CD4-positive, alpha-beta T cell treated with Interferon alpha-2 for 1 hour (primary cell): Measurements from ENCODE around the gene MMP2.

Experiments
- DNase-seq, 2 donors: peaks; one replicate each; pipeline ENCODE4 v3.0.0-alpha.2; 2020 to 2022

Gene MMP2

DNA sequence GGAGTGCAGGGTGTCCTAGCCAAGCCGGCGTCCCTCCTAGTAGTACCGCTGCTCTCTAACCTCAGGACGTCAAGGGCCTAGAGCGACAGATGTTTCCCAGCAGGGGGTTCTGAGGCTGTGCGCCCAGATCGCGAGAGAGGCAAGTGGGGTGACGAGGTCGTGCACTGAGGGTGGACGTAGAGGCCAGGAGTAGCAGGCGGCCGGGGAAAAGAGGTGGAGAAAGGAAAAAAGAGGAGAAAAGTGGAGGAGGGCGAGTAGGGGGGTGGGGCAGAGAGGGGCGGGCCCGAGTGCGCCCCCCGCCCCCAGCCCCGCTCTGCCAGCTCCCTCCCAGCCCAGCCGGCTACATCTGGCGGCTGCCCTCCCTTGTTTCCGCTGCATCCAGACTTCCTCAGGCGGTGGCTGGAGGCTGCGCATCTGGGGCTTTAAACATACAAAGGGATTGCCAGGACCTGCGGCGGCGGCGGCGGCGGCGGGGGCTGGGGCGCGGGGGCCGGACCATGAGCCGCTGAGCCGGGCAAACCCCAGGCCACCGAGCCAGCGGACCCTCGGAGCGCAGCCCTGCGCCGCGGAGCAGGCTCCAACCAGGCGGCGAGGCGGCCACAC lies at the start of gene MMP2:
TSS of gene MMP2 (plus strand) at position 372 of the 603 bp plus-strand sequence. CDS start 282 bp downstream, outside the sequence.
- DNase-seq, result no peak

DNA sequence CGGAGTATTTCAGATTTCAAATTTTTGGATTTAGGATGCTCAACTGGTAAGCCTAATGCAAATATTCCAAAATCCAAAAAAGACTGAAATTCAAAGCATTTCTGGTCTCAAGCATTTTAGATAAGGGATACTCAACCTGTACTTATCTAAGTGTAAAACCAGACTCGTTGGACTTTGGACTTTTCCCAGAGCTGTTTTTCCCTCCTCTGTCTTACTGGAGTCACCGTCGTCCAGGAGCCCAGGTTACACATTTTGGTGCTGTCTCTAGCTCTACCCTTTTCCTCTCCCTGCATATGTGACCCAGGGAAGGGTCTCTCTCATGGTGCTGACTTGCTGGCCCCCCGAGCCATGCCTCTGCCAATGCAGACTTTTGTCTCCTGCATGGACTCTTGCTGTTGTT lies 46.0 kb upstream of the MMP2 start:
- DNase-seq, result no peak

DNA sequence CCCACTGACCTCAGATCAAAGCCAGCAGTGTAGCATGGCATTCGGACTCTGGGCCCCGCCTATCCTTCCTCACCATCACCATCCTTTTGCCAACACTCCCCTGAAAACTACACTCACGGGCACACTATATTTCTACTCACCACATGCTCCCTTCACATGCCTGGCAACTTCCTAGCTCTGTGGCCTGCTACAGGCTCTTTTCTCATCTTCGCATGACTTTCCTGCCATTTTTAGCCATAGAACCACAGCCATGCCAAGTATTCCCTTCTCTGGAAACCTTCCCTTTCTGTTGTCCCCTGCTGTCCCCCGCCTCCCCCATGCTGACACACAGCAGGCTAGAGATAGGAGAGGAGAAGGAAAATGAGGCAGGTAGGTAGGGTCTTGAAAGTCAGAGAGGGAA lies 45.5 kb upstream of the MMP2 start:
- DNase-seq, result no peak

DNA sequence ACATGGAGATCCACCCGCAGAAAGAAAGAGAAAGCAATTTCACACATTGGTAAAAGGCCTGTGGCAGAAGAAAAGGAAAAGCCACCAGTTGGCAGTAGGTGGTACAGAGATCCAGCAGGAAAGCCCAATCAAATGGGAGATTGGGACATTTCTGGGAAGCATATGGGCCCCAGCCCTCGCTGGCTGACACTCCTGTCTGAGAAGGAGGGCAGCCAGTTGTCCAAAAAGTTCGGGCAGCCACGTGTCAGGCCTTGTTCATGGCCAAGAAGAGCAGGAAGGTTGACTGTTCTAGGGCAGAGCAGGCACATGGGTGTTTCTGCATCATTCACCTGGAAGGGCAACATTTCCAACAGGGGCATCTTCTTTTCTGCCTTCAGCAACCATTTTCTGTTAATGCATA lies 45.0 kb upstream of the MMP2 start:
- DNase-seq, result no peak

DNA sequence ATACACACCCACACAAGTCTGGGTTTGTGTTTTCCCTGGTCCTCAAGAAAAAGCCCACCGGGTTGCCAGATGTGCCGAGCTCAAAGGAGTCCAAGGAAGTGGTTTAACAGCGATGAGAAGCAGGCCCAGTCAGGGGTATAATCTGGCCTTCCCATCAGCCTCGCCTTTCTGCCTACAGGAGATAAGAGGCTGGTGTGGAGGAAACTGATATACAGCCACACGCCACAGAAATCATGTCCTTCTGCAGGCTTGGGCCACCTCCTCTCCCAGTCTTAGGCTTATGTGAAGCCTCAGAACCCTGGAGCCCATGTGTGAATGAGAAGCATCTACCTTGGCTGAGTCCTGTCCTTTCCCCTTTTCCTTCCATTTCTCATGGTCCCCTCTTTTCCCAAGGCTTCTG lies 43.6 kb upstream of the MMP2 start:
- no peak for DNase-seq

DNA sequence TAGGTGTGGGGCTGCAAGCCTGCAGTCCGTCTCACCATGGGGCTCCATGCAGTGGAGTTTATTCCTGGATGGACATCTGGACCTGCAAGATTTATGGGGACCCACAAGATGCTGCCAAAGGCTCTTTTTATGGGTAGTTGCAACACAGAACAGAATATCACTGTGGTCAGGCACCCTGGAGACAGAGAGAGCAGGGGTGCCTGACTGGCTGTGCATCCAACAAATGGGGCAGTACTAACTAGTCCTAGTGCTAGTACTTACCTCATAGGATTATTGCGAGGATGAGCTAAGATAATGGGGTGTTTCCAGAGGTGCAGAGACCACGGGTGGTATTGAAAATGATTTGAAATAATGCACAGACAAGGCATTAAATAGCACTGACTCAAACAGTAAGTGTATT lies 42.4 kb upstream of the MMP2 start:
- DNase-seq, result no peak

DNA sequence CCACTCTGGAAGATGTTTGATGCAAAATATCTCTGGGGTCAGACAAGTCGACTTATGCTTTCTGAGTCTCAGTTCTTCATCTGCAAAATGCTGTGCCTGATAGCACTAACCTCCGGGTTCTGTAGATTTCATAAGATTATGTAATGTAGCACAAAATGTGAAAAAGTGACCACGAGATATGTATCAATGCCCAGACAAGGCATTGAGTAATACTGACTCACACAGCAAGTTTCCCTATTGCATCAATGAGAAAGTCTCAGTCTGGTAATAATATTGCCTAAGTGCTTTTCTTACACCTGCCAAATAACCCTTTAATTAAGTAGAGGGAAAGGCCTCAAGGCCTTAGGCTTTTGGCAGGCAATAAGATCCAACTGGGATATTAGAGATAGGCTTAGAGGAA lies 41.4 kb upstream of the MMP2 start:
- peak; percentile 2 to 20 for DNase-seq

DNA sequence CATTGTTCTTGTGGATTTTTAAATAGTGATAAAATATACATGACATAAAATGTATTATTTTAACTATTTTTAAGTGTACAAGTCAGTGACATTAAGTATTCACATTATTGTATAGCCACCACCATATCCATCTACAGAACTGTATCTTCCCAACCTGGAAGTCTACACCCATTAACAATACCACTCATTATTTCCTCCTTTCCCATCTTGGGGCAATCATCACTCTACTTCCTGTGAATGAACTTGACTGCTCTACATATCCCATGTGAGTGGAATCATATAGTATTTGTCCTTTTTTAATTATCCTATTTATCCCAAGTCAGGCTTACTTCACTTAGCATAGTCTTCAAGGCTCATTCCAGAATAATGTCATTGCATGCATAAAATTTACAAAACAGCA lies 40.7 kb upstream of the MMP2 start:
- DNase-seq, result no peak

DNA sequence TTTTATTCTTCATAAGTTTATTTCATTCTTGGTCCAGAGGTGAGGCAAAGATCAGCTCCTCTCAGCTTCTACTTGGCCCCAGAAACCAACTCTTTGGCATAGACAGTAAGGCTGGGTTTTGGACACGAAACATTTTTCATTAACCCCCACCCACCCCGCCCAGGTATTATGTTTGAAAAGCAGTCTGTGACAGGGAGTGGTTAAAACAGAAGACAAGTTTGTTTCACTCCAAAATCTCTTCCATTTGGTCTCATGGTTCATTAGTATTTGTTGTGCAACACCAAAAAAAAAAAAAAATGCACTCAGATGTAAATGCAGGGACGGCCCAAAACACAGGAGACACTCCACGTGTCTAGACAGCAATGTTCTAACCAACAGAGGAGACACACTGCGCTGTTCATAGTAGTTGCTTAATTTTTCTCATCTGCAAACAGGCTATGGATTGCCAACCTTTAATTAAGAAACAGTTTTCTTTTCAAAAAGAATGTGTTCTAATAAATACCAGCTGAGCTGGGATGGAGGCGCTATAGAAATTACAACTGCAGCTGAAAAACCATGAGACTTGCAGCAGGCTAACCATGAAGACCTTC lies 39.8 kb upstream of the MMP2 start:
- DNase-seq, result no peak

DNA sequence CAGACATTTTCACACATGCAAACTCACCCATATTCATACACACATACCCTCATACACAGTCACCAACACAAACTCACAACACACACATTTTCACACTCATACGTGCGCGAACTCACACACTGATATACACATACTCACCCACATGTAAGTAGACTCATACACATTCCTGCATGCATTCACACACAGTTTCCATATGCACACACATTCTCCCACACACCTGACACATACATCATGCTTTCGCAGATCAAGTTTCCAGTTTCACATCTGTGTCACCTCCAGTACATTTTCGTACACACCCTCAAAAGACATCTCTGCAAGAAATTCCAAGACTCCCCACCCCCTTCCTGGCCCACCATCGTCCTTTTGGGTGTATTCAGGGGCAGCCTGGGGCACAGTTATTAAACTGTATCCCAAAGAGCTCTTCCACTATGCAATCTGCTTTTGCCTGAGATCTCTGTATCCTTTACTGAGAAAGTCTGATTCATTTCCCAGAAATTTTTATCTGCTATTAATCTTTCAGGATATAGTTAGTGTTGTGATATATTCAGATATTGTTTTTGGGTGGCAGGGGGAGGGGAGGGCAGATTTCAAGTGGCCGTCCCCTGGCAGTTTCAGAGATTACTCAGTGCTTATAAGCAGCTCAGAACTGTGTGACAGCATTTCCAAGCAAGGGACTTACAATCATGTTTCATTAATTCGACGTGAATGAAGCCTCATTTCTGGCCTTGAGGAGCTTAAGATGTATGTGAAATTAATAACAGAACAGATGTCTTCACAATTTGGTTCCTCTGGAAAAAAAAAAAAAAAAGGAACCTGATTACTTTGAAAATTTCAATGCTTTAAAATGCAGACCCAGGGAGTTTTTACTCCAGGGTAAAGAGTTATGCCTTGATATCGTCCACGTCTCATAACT lies 35.3 kb upstream of the MMP2 start:
- DNase-seq, result no peak

DNA sequence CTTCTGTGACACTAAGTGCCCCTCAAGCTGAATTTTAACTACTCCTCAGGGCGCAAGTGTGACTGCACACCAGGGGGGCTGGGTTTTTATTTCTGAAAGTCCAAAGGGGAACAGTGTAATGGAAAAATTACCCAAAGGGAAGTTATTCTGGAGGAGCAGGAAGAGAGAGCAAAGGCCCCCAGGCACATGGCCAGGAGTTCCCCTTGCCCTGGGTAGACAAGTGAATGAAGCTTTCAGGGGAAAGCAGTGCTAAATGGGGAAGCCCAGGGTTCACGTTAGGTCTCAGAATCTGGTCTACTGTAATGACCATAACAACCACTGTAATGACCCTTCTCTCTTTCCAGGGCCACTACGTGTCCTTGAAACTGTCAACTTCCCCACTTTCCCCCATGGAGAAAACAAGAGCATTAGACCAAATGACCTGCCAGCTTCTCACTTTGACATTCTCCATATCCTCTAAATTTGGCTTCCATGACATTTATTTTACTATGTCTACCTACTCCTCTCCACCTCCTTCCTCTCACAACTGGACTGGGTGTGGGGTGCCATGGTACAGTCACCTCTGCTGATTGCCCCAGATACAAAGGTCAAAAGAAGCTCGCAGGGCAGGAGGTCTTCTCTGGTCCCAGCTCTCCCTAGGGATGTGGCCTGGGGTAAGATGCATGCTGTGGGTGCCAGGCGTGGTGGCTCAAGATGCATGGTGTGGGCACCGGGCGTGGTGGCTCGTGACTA lies 34.1 kb upstream of the MMP2 start:
- DNase-seq, result peak; percentile 14 to 59

DNA sequence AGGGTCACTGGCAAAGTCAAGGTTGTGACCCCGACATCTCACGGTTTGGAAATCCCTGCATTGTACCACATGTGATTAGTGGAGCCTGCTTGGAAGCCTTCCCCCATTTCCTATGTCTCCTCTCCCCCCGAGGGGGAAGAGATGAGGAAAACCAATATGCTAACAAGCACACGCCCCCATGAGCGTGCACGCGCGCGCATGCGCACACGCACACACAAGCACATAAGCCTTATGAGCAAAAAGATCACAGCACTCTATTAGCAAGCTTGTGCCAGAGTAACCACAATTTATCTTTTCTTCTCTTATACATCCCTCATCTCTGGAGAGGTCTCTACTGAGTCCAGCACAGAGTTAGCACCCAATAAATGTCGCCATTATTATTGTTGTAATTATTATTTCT lies 31.8 kb upstream of the MMP2 start:
- no peak for DNase-seq

DNA sequence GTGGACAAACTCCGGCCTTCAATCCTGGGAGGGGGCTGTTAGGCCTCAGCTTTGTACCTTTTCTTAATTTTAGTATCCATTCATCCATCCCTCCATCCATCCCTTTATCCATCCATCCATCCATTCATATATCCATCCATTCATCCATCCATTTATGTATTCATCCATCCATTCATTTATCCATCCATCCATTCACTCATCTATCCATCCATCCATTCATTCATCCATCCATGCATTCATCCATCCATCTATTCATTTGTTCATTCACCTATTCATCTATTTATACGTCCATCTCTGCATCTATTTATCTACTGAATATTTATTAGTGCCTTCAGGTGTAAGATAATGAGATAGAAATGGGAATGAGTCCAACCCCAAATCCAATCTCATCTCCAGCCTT lies 26.0 kb upstream of the MMP2 start:
- DNase-seq, result no peak

DNA sequence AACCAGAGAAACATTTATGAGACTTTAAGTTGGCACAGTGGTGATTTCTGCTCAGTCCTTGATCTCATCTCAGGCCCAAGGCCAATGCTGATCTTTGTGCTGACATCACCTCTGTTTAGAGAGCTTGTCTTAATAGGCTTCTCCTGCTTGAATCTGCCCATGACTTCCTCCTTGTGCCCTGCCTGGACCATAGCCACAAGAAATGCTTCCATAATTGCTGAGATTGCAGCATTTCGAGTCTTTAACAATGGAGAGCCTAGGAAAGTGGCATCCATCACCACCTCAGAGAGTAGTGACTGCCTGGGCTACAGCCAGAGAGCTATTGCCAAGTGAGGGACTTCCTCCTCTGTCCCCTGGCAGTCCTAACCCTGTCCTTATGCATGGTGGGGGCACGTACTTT lies 25.1 kb upstream of the MMP2 start:
- DNase-seq, result no peak

DNA sequence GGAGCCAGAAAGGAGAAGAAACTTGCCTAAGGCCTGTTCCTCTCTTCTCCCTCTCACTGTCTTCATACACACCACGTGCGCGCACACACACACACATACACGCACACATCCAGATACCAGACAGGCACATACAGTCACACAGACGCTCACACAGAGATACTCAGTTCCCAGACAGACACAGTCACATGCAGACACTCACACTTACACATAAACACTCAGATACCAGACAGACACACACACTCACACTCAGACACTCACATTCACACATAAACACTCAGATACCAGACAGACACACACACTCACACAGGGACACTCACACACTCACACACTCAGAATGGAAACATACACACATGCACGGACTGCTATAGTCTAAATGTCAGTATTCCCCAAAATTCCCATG lies 24.1 kb upstream of the MMP2 start:
- DNase-seq, result no peak

DNA sequence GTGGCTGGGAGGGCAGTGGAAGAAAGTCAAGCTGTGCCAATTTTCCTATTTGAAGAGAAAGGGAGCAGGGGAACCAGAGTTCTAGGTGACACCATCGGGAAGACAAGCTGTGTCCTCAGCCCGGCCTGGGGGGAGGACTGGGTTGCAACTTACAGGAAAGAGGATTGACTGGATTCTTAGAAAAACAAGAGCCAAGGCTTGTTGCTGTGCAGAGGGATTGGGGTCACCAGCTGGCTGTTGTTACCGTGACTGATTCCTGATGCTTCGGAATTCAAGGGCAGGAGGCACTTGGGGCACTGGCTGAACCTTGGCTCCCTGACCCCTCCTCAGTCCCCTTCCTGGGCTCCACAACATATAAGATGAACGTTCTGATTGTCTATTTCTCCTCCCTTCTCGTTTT lies 16.8 kb upstream of the MMP2 start:
- DNase-seq, result no peak

DNA sequence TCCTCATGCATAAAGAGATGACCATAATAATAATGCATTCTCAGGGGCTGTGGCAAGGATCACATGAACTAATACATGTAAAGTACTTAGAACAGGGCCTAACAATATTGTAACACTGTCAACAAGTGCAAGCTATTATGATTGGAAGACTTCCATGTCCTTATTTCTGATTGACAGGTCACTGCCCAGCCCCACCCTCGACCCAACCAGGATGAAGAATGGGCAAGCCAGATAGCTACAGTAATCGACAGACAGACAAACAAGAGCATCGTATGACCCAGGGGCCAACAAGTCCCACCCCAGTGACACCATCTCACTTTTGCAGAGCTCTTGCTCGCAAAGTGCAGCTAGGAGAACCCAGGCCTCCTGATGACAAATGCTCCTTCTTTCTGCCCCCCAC lies 14.6 kb upstream of the MMP2 start:
- no peak for DNase-seq

DNA sequence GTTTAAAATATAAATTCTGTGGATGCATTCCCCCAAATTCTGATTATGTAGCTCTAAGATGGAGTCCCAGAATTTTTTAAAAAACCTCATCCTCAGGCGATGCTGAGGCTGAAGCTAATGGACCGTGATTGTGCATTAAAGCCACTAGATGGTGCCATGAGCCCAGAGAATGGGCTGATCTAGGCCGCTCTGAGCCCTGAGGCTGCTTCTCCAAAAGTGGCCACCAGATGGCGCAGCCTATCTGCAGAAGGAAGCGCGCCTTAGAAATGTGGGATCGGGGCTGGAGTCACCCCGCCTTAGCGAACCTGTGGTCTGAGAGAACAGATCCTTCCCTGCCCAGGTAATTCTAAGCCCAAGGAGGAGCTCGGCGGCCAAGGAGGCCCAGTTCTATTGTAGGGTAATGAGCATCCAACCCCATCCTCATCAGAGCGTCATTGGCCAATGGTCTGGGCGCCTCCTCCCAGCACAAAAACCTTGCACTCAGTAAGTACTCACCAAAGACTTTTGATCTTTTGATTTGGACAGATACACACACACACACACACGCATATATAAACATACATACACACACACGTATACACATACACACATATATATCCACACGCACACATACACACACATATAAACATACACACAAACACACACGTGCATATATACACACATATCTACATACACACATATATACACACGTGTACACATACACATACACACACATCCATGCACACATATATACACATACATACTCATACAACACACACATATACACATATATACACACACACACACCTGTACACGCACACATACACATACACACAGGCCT lies 13.7 kb upstream of the MMP2 start:
- peak; percentile 75 to 83 for DNase-seq

DNA sequence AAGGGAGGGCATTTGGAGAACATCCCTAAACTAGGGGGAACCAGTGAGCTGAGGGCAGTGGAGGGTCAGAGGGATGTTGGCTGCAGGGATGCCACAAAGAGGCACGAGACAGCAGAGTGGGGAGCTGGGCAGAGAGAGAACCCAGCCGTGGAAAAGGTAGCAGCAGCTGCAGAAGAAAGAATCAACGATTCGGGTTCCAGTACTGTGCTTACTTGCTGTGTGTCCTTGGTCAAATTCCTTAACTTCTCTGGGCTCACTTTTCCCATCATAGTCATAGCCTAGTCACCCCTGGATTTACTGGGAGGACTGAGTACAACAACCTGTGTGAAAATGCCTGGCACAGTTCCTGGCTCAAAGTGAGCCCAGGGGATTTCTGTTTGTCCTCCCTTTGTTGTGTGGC lies 12.8 kb upstream of the MMP2 start:
- no peak for DNase-seq

DNA sequence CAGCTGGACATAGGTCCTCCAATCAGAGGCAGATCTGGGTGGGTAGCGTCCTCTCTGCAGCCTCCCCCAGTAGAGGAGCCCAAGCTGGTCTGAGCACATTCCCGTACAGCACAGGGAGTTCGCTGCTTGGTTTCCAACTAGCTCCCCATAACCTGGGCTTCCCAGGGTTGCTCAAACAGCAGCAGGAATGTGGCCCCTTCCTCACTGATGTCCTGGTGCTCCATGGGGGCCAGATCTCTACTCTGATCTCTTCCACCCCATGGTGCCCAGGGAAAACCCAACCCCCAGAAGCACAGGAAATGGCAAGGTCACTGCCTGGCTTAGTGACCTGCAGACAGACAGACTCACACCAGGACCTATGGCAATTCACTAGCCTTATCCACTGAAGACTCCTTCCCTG lies 11.1 kb upstream of the MMP2 start:
- DNase-seq, result no peak

DNA sequence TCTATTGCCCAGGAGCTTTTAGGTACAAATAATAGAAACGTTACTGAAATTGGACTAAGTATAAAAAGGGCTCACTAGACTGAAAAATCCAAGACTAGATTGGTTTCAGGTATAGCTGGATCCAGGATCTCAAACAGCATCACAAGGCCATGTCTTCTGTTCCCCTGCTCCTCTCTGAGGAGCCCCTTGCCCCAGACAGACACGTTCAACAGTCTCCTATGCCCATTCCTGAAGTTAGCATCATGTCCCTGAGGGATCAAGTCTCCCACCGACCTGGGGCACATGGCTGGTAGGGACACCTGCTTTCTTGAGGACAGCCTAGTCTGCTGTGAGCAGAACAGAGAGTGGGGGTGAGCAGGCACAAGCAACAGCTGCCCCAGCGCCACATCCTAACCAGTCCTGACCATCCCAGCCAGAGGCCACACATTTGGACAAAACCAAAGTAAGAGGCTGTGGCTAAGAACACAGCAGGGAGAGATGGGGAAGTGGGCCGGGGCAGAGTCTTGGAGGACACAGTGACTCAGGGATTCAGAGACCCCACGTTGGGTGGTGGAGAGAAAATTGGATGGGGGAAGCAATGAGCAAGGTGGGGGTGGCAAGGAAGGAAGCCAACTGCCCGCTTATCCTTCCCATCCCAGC lies 10.5 kb upstream of the MMP2 start:
- no peak for DNase-seq
